Smooth muscle cell (in vitro differentiated cells): ENCODE measurements around the gene DOCK4. TPM values are rescaled to one million over a fixed set of nuclear protein-coding genes. Genes with fewer than 3 reads are reported as not detected.

Experiments
- DNase-seq: peaks from one replicate; lab custom pipeline; 2025; ENCODE audit not compliant: unreplicated experiment; lab: John Stamatoyannopoulos, UW
- H2AFZ ChIP-seq: fragments of 200-600 bp; sonication (generic); 2 replicates; pipeline ENCODE4 v1.6.0; 2016; ENCODE audit warnings: antibody characterized with exemption, low read depth, mild to moderate bottlenecking
- H3F3A ChIP-seq: fragments of 200-600 bp; sonication (generic); 2 replicates; pipeline ENCODE4 v1.6.0; 2017; ENCODE audit warnings: antibody characterized with exemption, low read depth
- H3K27ac ChIP-seq: fragments of 200-600 bp; sonication (generic); 2 replicates; pipeline ENCODE4 v1.5.1; 2016; ENCODE audit warnings: low read depth, mild to moderate bottlenecking
- H3K27me3 ChIP-seq: fragments of 200-600 bp; sonication (generic); 2 replicates; pipeline ENCODE4 v1.6.1; 2016; ENCODE audit warnings: low read depth, mild to moderate bottlenecking
- H3K36me3 ChIP-seq: fragments of 200-600 bp; sonication (generic); 2 replicates; pipeline ENCODE4 v1.5.1; 2016; ENCODE audit warnings: low read depth
- H3K4me1 ChIP-seq: fragments of 200-600 bp; sonication (generic); 2 replicates; pipeline ENCODE4 v1.5.1; 2016; ENCODE audit warnings: low read depth
- H3K4me2 ChIP-seq: fragments of 200-600 bp; sonication (generic); 2 replicates; pipeline ENCODE4 v1.6.0; 2016; ENCODE audit warnings: mild to moderate bottlenecking
- H3K4me3 ChIP-seq: fragments of 200-600 bp; sonication (generic); 2 replicates; pipeline ENCODE4 v1.5.1; 2016; ENCODE audit warnings: mild to moderate bottlenecking
- H3K79me2 ChIP-seq: fragments of 200-600 bp; sonication (generic); 2 replicates; pipeline ENCODE4 v1.6.0; 2016; ENCODE audit warnings: low read depth, mild to moderate bottlenecking
- H3K9ac ChIP-seq: fragments of 200-600 bp; sonication (generic); 2 replicates; pipeline ENCODE4 v1.6.0; 2016; ENCODE audit warnings: low read depth
- H3K9me3 ChIP-seq: fragments of 200-600 bp; sonication (generic); replicated peaks from 2 replicates; pipeline ENCODE4 v1.5.1; 2016; ENCODE audit warnings: low read depth
- H4K20me1 ChIP-seq: fragments of 200-600 bp; sonication (generic); 2 replicates; pipeline ENCODE4 v1.6.0; 2016; ENCODE audit warnings: low read depth
- CTCF ChIP-seq: fragments of 200-600 bp; sonication (generic); IDR thresholded peaks from 2 replicates; pipeline ENCODE4 v1.5.1; 2017; ENCODE audit warnings: borderline replicate concordance, mild to moderate bottlenecking, antibody characterized with exemption; ENCODE audit not compliant: insufficient read depth, poor library complexity, severe bottlenecking
- WGBS: methylation state at CpG from one replicate; pipeline ENCODE4 v1.1.7; 2016; ENCODE audit warnings: low lambda C conversion rate; 5-methylcytosine and 5-hydroxymethylcytosine counted together
- polyA plus RNA-seq: library from polyadenylated mRNA; unstranded; fragments of >200 nt; fragmentation: Nextera tagmentation; extraction: Ambion mirVana; gene quantifications from 2 replicates; pipeline ENCODE4 v1.2.1, GENCODE V29; 2016
- total RNA-seq: library from RNA; depleted of rRNA; stranded (reverse); fragments of >200 nt; gene quantifications from 2 replicates; pipeline ENCODE4 v1.2.3, GENCODE V29; 2014

DOCK4 gene
- total and polyA plus RNA-seq, 2 experiments from 2014 or later, result 7.4 to 20.5 TPM

GRCh38 chr7:111931958-111932357 lies 274.2 kb downstream of the DOCK4 start:
- peaks cover 14% of the 10 kb centered on the region for H3K4me1 ChIP-seq
- H3K4me3 ChIP-seq, result no peak overlapping the region
- H3K79me2 ChIP-seq, result no peaks in the 10 kb centered on the region
- no peak overlapping the region for H2AFZ ChIP-seq
- H4K20me1 ChIP-seq, result no peaks in the 10 kb centered on the region
- WGBS, result 20% methylated on average over 1 of the region's 1 CpG
- H3K9me3 ChIP-seq, result no peaks in the 10 kb centered on the region
- H3K36me3 ChIP-seq, result no peaks in the 10 kb centered on the region
- TF ChIP-seq CTCF, result no peak
- H3K27me3 ChIP-seq, result no peaks in the 10 kb centered on the region
- H3F3A ChIP-seq, result no peaks in the 10 kb centered on the region
- peak overlapping the region; percentile 10 for H3K4me2 ChIP-seq
- peak overlapping the region; percentile 79 for H3K27ac ChIP-seq
- H3K9ac ChIP-seq, result peak overlapping the region; percentile 2
- no peak for DNase-seq

GRCh38 chr7:111931016-111931517 lies 275.1 kb downstream of the DOCK4 start:
- DNase-seq, result no peak
- Histone ChIP-seq H2AFZ (no peak overlapping the region), H3F3A (no peaks in the 10 kb centered on the region), H4K20me1 (no peaks in the 10 kb centered on the region), H3K9me3 (no peaks in the 10 kb centered on the region), H3K4me3 (no peak overlapping the region), H3K4me2 (peak overlapping the region; percentile 10), H3K36me3 (no peaks in the 10 kb centered on the region), H3K79me2 (no peaks in the 10 kb centered on the region), H3K4me1 (peaks cover 14% of the 10 kb centered on the region), H3K9ac (peak overlapping the region; percentile 20), H3K27ac (peak overlapping the region; percentile 79), H3K27me3 (no peaks in the 10 kb centered on the region)
- no peak for TF ChIP-seq CTCF
- 15% methylated on average over 3 of the region's 3 CpGs for WGBS

GRCh38 chr7:111929264-111929663 lies 276.9 kb downstream of the DOCK4 start:
- no peaks in the 10 kb centered on the region for H3K79me2 ChIP-seq
- no peak for DNase-seq
- H3K27me3 ChIP-seq, result no peaks in the 10 kb centered on the region
- no peak overlapping the region for H3K4me3 ChIP-seq
- H3K9me3 ChIP-seq, result no peaks in the 10 kb centered on the region
- TF ChIP-seq CTCF, result no peak
- no peaks in the 10 kb centered on the region for H4K20me1 ChIP-seq
- H3F3A ChIP-seq, result no peaks in the 10 kb centered on the region
- no peak overlapping the region for H2AFZ ChIP-seq
- no peak overlapping the region for H3K4me2 ChIP-seq
- H3K9ac ChIP-seq, result no peak overlapping the region
- H3K27ac ChIP-seq, result no peak overlapping the region
- peaks cover 14% of the 10 kb centered on the region for H3K4me1 ChIP-seq
- H3K36me3 ChIP-seq, result no peaks in the 10 kb centered on the region

- no peak overlapping the region for H3K4me3 ChIP-seq
- no peaks in the 10 kb centered on the region for H3K79me2 ChIP-seq
- no peak overlapping the region for H3K27ac ChIP-seq
- no peak overlapping the region for H3K9ac ChIP-seq
- no peak overlapping the region for H3K4me2 ChIP-seq
- H2AFZ ChIP-seq, result no peak overlapping the region
- no peaks in the 10 kb centered on the region for H4K20me1 ChIP-seq
- H3K27me3 ChIP-seq, result no peaks in the 10 kb centered on the region
- WGBS, result 84% methylated on average over 4 of the region's 4 CpGs
- peaks cover 14% of the 10 kb centered on the region for H3K4me1 ChIP-seq
- no peaks in the 10 kb centered on the region for H3K36me3 ChIP-seq
- TF ChIP-seq CTCF, result no peak
- H3F3A ChIP-seq, result no peaks in the 10 kb centered on the region
- no peak for DNase-seq
- no peaks in the 10 kb centered on the region for H3K9me3 ChIP-seq
Measured at GRCh38 chr7:111927353-111928019, 278.7 kb downstream of the DOCK4 start.
